Stimulated activated CD4-positive, alpha-beta T cell treated with anti-CD3 and anti-CD28 coated beads, Interleukin-2, amount 100 ng/mL, for 4 hours (primary cell): ENCODE measurements around the gene TRIM73.
"Not testable (repeated sequence)": the region's sequence is repeated elsewhere in the genome, so short reads cannot be mapped to it uniquely, and the experiment has no call there.

Experiments used
- DNase-seq: peaks from one replicate; pipeline ENCODE4 v3.0.0-alpha.2; 2020; ENCODE audit warnings: low read depth

TRIM73 gene

DNA sequence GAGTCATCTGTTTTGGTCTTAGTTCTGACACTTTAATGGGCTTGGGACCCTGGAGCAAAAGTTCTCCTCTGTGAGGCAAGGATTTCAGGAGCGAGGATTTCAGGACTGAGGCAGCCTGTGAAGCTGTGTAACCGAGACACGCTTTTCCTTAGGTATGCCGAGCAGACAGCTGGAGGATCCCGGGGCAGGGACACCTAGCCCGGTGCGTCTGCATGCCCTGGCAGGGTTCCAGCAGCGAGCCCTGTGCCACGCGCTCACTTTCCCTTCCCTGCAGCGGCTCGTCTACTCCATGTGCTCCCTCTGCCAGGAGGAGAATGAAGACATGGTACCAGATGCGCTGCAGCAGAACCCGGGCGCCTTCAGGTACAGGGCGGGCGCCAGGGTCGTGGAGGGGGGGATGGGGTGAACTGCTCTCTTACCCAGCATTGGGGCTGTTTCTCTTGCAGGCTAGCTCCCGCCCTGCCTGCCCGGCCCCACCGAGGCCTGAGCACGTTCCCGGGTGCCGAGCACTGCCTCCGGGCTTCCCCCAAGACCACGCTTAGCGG, 20.5 kb downstream of the TRIM73 start:
- DNase-seq: not testable (repeated sequence)

DNA sequence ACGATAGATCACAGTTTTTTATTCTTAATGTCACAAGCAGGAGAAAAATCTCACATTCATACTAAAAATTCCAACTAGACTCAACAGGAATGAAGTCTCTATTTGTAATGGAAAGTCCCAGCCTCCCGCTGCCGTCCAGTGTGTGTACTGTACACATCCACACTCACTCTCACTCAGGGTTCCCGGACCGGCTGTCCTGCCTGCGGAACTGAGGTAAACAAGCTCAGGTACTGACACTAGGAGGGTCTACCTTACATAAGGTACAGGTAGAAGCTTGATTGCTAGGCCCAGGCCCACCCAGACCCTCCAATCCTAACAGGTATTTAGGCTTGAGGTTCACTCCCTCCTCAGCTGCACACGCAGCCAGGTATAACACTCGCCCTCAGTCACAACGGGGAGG, 21.4 kb downstream of the TRIM73 start:
- DNase-seq: not testable (repeated sequence)

DNA sequence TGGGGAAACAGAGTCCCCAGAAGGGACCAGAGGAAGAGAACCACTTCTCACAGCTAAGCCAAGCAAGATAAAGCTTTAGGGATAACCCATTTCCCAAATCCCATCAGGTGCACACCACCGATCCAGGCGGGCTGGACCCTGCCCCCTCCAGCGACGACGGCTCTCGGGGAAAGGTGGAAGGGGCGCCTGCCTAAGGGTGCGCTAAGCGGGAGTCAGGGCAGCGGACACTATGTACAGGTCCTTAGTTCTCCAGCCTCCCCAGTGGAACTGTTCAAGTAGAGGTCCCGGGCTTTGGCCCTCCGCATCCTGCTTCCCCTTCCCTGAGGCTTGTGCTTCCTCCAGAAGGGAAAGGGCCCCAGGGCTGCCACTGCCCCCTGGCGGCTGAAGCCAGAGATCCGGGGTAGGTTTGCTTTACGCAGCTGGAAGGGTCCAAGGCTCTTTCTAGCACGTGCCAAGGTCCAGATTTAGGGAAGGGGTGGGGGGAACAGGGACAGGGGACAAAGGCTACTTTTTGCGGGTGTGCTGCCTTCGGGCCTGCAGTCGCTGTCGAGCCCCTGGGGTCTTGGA, 22.9 kb downstream of the TRIM73 start:
- not testable (repeated sequence) for DNase-seq

DNA sequence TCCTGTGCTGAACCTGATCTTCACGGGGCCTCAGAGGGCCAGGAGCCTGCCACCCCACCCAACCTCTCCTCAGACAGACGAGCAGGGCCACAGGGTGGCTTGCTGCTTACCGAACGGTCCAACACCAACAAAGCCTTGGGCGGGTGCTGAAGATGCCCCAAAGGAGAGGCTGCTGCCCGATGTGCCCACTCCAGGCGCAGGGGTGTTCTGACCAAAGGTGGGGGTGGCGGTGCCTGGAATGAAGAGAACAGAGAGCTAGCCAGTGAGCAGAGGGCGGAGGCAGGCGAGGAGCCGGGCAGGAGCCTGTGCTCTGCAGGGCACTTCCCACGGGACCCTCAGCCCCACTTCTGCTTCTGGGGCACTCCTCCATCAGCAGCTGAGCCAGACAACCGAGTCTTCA, 23.8 kb downstream of the TRIM73 start:
- DNase-seq: not testable (repeated sequence)

DNA sequence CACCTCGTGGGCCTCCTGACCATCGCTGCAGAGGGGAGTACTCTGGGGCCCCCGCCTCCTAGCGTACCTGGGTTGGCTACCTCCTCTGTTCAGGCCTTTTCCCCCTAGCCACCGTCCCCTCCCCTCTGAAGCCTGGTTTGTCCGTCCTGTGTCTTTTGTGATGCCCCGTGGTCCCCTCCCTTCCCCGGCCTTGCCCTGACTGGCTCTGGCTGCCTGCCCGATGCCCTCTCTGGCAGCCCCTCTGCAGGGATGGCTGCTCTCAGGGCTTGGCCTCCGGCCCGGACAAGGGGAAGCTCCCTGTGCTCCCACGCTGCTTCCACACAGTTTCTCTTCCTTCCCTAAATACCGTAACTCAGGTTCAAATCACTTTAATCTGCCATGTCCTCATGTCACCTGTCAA, 24.3 kb downstream of the TRIM73 start:
- not testable (repeated sequence) for DNase-seq

DNA sequence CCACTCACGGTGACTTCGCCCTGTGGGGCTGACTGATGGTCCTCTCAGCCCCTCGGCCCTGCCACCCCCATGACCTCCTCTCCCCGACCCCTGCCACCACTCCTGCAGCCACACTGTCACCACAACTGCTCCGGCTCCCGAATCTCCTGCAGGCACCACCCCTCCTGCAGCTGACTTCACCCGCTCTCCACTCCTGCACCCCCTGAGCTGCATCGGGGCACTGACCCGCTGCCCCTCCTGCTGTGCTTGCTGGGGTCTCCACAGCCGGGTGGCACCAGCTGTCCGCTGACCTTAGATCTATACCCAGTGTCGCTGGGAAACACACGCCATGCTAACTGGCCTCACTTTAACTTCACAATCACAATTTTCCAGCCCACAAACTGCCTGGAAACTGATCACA, 24.7 kb downstream of the TRIM73 start:
- DNase-seq: not testable (repeated sequence)

DNA sequence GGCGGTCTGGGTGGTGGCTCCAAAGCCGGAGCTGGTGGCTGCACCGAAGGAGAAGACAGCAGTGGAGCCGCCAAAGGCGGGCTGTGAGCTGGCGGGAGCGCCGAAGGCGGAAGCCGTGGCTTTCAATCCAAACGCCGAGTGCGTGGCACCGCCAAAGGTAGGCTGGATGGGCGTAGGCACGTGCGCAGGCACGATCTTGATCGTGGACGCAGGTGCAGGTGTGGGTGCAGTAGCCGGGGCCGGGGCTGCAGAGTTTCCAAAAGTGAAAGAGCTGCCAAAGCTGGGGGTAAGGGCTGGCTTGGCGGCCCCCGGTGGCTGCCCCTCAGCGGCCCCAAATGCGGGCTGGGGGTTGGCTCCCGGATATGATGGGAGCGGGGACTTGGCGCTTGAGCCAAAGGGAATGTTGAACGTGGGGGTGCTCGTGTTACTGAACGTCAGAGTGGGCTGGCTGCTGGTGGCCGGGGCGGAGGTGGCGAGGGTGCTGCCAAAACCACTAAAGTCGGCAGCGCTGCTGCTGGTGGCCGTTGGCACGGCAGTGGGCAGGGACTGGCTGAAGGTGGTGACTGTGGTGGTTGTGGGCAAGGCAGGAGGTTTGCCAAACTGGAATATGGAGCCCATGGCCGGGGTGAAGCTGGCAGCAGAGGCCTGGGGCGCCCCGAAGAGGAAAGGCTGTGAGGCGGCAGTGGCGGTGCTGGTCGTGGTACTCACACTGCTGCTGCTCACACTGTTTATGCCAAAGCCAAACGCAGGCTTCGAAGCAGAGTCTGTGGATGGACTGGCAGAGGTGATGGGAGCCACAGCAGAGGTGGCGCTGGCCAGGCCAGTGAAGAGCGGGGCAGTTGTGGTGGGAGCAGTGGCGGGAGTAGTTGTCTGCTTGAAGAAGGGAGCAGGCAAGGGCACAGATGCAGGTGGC, 26.6 kb downstream of the TRIM73 start:
- DNase-seq: not testable (repeated sequence)

DNA sequence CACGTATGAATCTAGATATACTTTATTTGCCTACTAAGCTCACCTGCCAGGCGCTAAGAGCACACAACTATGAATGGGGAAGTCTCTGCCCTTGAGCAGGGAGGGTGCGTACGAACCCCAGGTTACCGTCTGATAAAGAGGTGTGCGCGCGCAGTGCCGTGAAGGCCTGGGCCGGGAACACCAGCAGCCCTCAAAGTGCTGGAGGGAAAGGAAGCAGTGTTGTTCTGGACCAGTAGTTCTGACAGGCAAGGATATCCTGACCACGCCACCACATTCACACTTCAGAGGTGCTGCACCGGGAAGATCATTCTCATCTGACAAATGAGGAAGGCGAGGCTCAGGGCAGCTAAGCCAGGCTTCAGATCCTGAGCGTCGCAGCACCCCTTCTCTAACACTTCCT, 28.1 kb downstream of the TRIM73 start:
- DNase-seq: not testable (repeated sequence)

DNA sequence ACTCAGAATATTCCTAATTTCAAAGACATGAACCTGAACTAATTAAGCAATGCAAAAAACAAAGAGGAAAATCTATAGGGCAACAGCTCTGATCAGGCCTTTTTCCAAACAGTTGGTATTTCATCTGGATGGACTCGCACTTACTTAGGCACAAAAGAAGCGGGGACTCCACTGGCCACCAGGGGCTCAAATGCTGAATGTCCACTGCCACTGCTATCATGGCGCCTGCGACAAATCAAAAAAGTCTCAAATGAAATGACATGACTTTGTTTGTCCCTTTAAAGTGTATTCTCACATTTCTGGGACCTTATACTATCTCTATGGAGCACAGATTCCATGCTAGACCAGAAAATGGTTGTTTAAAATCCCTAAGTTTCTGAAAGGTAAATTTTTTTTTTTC, 43.6 kb downstream of the TRIM73 start:
- DNase-seq: not testable (repeated sequence)

DNA sequence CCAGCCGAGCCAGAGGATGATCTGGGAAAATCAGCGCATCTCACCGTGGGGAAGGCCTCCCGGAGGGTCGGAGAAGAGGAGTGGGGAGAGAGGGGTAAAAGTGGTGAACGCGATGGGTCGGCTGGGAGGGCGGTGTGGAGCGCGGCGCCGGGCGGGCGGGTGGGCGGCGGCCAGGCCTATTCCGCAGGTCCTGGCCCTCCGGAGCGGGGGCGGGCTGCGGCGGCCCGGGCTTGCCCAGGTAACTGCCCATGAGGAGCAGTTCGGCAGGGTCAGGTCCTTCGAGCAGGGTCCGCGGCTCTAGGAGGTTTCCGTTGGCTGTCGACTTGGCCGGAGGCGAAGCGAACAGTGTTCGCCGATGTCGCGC, 46.7 kb downstream of the TRIM73 start:
- DNase-seq: not testable (repeated sequence)

DNA sequence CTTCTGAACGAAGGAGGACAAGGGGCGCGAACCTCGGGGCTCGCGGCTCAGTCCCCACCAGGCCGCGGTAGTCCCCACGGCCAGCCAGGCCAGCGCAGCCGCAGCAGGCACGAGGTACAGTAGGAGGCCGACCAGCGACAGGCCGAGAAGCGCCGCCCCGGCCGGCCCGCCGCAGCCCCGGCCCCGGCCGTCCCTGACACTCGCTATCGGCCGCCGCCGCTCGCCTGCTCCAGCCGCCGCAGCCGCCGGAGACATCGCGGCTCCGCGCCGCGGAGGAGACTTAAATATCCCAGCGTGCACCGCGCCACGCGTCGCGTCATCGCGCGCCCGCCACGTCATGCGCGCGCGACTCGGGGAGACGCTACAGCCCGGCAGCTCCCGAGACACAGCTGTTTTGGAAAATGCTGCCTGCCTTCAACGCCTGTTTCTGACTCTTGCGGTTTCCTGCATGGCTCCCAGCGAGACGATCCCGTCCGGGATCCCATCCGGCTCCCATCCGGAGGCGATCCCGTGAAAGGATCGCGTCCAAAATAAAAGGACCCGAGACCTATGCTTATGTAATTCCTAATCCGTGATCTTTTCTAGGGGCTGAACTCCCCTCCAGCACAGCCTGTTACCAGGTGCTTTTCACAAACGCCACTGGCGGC, 47.2 kb downstream of the TRIM73 start:
- DNase-seq: not testable (repeated sequence)

DNA sequence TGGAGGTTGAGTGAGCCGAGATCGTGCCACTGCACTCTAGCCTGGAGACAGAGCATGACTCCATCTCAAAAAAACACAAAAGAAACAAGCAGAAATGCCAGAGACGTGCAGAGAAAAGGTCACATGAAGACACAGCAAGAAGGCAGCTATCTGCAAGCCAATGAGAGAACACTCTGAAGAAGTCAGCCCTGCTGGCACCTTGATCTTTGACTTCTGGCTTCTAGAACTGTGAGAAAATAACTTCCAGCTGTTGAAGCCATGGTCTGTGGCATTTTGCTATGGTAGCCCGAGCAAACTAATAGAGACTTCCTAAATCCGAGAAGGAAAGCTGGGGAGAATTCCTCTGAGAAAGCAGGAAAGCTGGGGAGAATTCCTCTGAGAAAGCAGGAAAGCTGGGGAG, 54.5 kb downstream of the TRIM73 start:
- not testable (repeated sequence) for DNase-seq

DNA sequence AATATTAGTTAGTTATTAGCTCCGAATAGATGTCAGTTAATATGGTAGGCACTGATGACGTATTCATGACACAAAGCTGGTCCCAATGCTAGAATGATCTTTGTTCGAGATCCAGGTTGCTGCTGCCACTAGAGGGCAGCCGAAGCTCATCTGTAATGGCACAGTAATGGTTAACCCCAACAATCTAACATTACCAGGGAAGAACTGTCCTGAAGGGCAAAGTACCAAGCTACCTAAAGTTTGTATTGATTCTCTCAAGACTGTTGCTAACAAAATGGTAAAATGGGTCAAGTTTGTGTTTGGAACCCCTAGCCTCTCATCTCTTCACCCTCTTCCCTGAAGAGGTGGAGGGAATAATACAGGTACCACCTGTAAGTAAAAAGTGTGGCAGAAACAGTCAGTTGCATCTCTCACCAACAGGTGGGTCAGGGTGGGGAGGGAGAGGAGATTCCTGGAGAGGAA, 57.1 kb downstream of the TRIM73 start:
- not testable (repeated sequence) for DNase-seq
